HepG2 (cell line): Measurements from ENCODE around the gene NEAT1. TPM values are rescaled to one million over a fixed set of nuclear protein-coding genes. Genes with fewer than 3 reads are reported as not detected.

ENCODE experiments used
- ATAC-seq: fragments of 200-7000 bp; cut with Tn5 transposase; 3 replicates; pipeline ENCODE4 v1.9.1; 2020; ENCODE audit warnings: mild to moderate bottlenecking, moderate library complexity
- BruUV-seq: library from RNA; stranded (reverse); fragments of 400-500 nt; replicated peaks from 2 replicates; lab custom pipeline; 2021; lab: Mats Ljungman, UMichigan
- CTCF ChIA-PET: fragments of 300-600 bp; formaldehyde crosslinking; extraction: SDS; loops from one replicate; lab custom pipeline; 2021; ENCODE audit warnings: low total read pairs, inconsistent platforms, low intra/inter-chr PET ratio; lab: Yijun Ruan, JAX
- POLR2A ChIA-PET: fragments of 350-600 bp; sonication (Branson Sonifier 250); formaldehyde crosslinking; loops from one replicate; lab custom pipeline; 2020; ENCODE audit warnings: antibody characterized with exemption, inconsistent platforms; lab: Yijun Ruan, JAX
- DNase-seq: peaks from one replicate; pipeline ENCODE4 v3.0.0-alpha.2; 2015; ENCODE audit warnings: low spot score
- FAIRE-seq: peaks from 3 replicates; lab custom pipeline; 2011; peaks lifted over from hg19 to GRCh38; lab: Jason Lieb, UNC
- H2AFZ ChIP-seq: one replicate; pipeline ENCODE4 v1.6.1; 2011; ENCODE audit warnings: low read length, inconsistent platforms
- H3K27ac ChIP-seq: fragments of 300-600 bp; 3 replicates; pipeline ENCODE4 v1.8.0; 2011; ENCODE audit warnings: mixed run types, mild to moderate bottlenecking, mixed read lengths, low read length, inconsistent platforms; ENCODE audit not compliant: insufficient read depth; ENCODE audit errors: extremely low read length
- H3K27me3 ChIP-seq, 2 experiments: fragments of 200-600 bp in 1 of 2; 2 replicates in 1 of 2; 3 replicates in 1 of 2; pipeline versions ENCODE4 v1.6.0 to v1.8.0; 2011; ENCODE audit warnings: low read length in 2 of 2, mild to moderate bottlenecking in 2 of 2, moderate library complexity in 2 of 2, inconsistent platforms in 1 of 2; ENCODE audit not compliant: insufficient read depth in 2 of 2, control insufficient read depth in 1 of 2
- H3K36me3 ChIP-seq, 2 experiments: fragments of 200-600 bp in 1 of 2; replicated peaks in 1 of 2; 2 replicates in 1 of 2; 3 replicates in 1 of 2; pipeline versions ENCODE4 v1.5.1 to v1.8.0; 2011; ENCODE audit warnings: low read length in 2 of 2, inconsistent platforms in 1 of 2; ENCODE audit not compliant: insufficient read depth in 2 of 2, control insufficient read depth in 1 of 2
- H3K4me1 ChIP-seq: 2 replicates; pipeline ENCODE4 v1.5.1; 2012; ENCODE audit warnings: low read length, inconsistent platforms; ENCODE audit not compliant: insufficient read depth
- H3K4me2 ChIP-seq: 2 replicates; pipeline ENCODE4 v1.6.0; 2011; ENCODE audit warnings: low read depth, low read length, inconsistent platforms
- H3K4me3 ChIP-seq, 3 experiments: fragments of 200-600 bp in 1 of 3; sonication (generic), shearing (Covaris generic) in 1 of 3; replicated peaks in 1 of 3; 2 replicates each; pipeline ENCODE4 v1.5.1; 2011 to 2016; ENCODE audit warnings: low read length in 3 of 3, inconsistent platforms in 2 of 3, low read depth in 2 of 3, mild to moderate bottlenecking in 2 of 3, control low read depth in 1 of 3, mixed read lengths in 1 of 3; ENCODE audit not compliant: insufficient read depth in 1 of 3
- H3K79me2 ChIP-seq: one replicate; pipeline ENCODE4 v1.6.1; 2011; ENCODE audit warnings: low read length, inconsistent platforms; ENCODE audit not compliant: insufficient read depth
- H3K9ac ChIP-seq: 2 replicates; pipeline ENCODE4 v1.6.0; 2011; ENCODE audit warnings: mild to moderate bottlenecking, low read depth, low read length, inconsistent platforms; ENCODE audit not compliant: insufficient read depth
- H3K9me3 ChIP-seq: 2 replicates; pipeline ENCODE4 v1.5.1; 2012; ENCODE audit warnings: mild to moderate bottlenecking, low read length
- H4K20me1 ChIP-seq: 2 replicates; pipeline ENCODE4 v1.6.0; 2011; ENCODE audit warnings: inconsistent platforms, mild to moderate bottlenecking, low read length, moderate library complexity; ENCODE audit not compliant: insufficient read depth
- ARHGAP35 ChIP-seq: sonication (generic); formaldehyde crosslinking; IDR thresholded peaks from 2 replicates; pipeline ENCODE4 v1.9.0; 2022; ENCODE audit warnings: mild to moderate bottlenecking, inconsistent platforms, moderate library complexity, missing genetic modification reagents, borderline replicate concordance
- ARNT ChIP-seq: fragments of 450-650 bp; IDR thresholded peaks from 2 replicates; pipeline ENCODE4 v1.6.1; 2017
- HMG20B ChIP-seq: conservative IDR thresholded peaks from 2 replicates; pipeline ENCODE4 v1.6.1; 2016; ENCODE audit warnings: missing genetic modification reagents, missing compliant biosample characterization
- HNF4A ChIP-seq: sonication (generic); formaldehyde crosslinking; IDR thresholded peaks from 2 replicates; pipeline ENCODE4 v1.4.0; 2020; ENCODE audit warnings: missing genetic modification reagents
- HNRNPL ChIP-seq: fragments of 200-400 bp; formaldehyde crosslinking; IDR thresholded peaks from 2 replicates; pipeline ENCODE4 v1.6.1; 2017; ENCODE audit warnings: mild to moderate bottlenecking, low read depth, low read length
- JUND ChIP-seq: sonication (generic); formaldehyde crosslinking; IDR thresholded peaks from 2 replicates; pipeline ENCODE4 v1.8.0; 2022; ENCODE audit warnings: mild to moderate bottlenecking, missing genetic modification reagents
- KLF9 ChIP-seq: IDR thresholded peaks from 2 replicates; pipeline ENCODE4 v1.6.1; 2016; ENCODE audit warnings: low read depth
- NONO ChIP-seq, 2 experiments: fragments of 450-650 bp in 1 of 2; sonication (generic) in 1 of 2; formaldehyde crosslinking in 1 of 2; IDR thresholded peaks in 1 of 2; conservative IDR thresholded peaks in 1 of 2; 2 replicates each; pipeline versions ENCODE4 v1.6.1 to v1.8.0; 2017 to 2022; ENCODE audit warnings: mild to moderate bottlenecking in 1 of 2, missing genetic modification reagents in 1 of 2, moderate library complexity in 1 of 2
- NPAS2 ChIP-seq: sonication (generic); formaldehyde crosslinking; IDR thresholded peaks from 2 replicates; pipeline ENCODE4 v1.8.0; 2022; ENCODE audit warnings: mild to moderate bottlenecking, missing genetic modification reagents, borderline replicate concordance
- SOX5 ChIP-seq: IDR thresholded peaks from 2 replicates; pipeline ENCODE4 v1.6.1; 2016; ENCODE audit warnings: borderline replicate concordance
- TOE1 ChIP-seq: sonication (generic); formaldehyde crosslinking; IDR thresholded peaks from 2 replicates; pipeline ENCODE4 v1.4.0; 2020; ENCODE audit warnings: mild to moderate bottlenecking, missing genetic modification reagents
- TRIM24 ChIP-seq: sonication (generic); formaldehyde crosslinking; IDR thresholded peaks from 2 replicates; pipeline ENCODE4 v1.8.0; 2022; ENCODE audit warnings: mild to moderate bottlenecking, missing genetic modification reagents
- XRCC5 ChIP-seq: fragments of 200-400 bp; formaldehyde crosslinking; optimal IDR thresholded peaks from 2 replicates; pipeline ENCODE3; 2017; ENCODE audit warnings: mild to moderate bottlenecking, low read length
- ZBTB38 ChIP-seq: sonication (generic); formaldehyde crosslinking; IDR thresholded peaks from 2 replicates; pipeline ENCODE4 v1.5.1; 2020; ENCODE audit warnings: mild to moderate bottlenecking, missing genetic modification reagents
- ZNF329 ChIP-seq: sonication (generic); formaldehyde crosslinking; IDR thresholded peaks from 2 replicates; pipeline ENCODE4 v1.9.0; 2021; ENCODE audit warnings: low read depth, mild to moderate bottlenecking, missing genetic modification reagents
- ZNF44 ChIP-seq: sonication (generic); formaldehyde crosslinking; IDR thresholded peaks from 2 replicates; pipeline ENCODE4 v1.5.1; 2020; ENCODE audit warnings: mild to moderate bottlenecking, missing genetic modification reagents
- ZNF543 ChIP-seq: sonication (generic); formaldehyde crosslinking; IDR thresholded peaks from 2 replicates; pipeline ENCODE4 v1.4.0; 2020; ENCODE audit warnings: mild to moderate bottlenecking, missing genetic modification reagents
- ZNF598 ChIP-seq: sonication (generic); formaldehyde crosslinking; IDR thresholded peaks from 2 replicates; pipeline ENCODE4 v1.5.1; 2020; ENCODE audit warnings: mild to moderate bottlenecking, missing genetic modification reagents, borderline replicate concordance
- ZNF879 ChIP-seq: sonication (generic); formaldehyde crosslinking; IDR thresholded peaks from 2 replicates; pipeline ENCODE4 v1.8.1; 2023; ENCODE audit warnings: missing genetic modification reagents
- WGBS: methylation state at CpG from one replicate; pipeline ENCODE4 v1.1.6; 2017; ENCODE audit warnings: low lambda C conversion rate; 5-methylcytosine and 5-hydroxymethylcytosine counted together
- in situ Hi-C: cut with HindIII; loops from 2 replicates; pipeline ENCODE4 v1.10.0; 2017; ENCODE audit warnings: low pct_unique_long_range_greater_than_20kb; ENCODE audit not compliant: extremely low pct_ligation_motif_present
- intact Hi-C: fragments of 100-400 bp; cut with micrococcal nuclease; formaldehyde crosslinking; loops from one replicate; pipeline ENCODE4 v1.10.0; 2022; ENCODE audit not compliant: unreplicated experiment
- polyA plus RNA-seq, 8 experiments: library from polyadenylated mRNA; depleted of rRNA in 3 of 8; stranded (reverse) in 7 of 8; unstranded in 1 of 8; fragments of >200 nt; fragmentation: Illumina TruSeq in 4 of 8; extraction: Trizol in 4 of 8; gene quantifications; 2 replicates each; pipeline versions ENCODE4 v1.2.1 to v1.2.3, GENCODE V29; 2011 to 2016; ENCODE audit warnings: low read depth in 4 of 8, missing spikeins in 1 of 8, mixed read lengths in 1 of 8; ENCODE audit not compliant: insufficient read depth in 1 of 8
- total RNA-seq, 5 experiments: library from RNA; depleted of rRNA; stranded (reverse); fragments of >200 nt; fragmentation: Illumina TruSeq; extraction: Trizol; gene quantifications; 2 replicates each; pipeline ENCODE4 v1.2.3, GENCODE V29; 2016; ENCODE audit warnings: low read depth in 1 of 5

The NEAT1 gene
- total and polyA plus RNA-seq, 2 of the 13 experiments (the other 11 are each of a cell fraction or from before 2014, with no cell fraction given), result 20.5 to 41.2 TPM

GRCh38 chr11:65378928-65379638 is 43.5 kb upstream of the NEAT1 start:
- peaks cover 85% of the 10 kb centered on the region for H3K4me1 ChIP-seq
- H3K4me3 ChIP-seq, result peak overlapping the region in 1 of 3 experiments; percentile 6; a peak in 1 of 6 replicates
- H3K9ac ChIP-seq, result 0 out of 2 replicates have a peak overlapping the region, but pooled peaks have one; percentile 8
- intact Hi-C loops (no loop called here), in situ Hi-C loops (no loop called here)
- H3K4me2 ChIP-seq, result peak overlapping the region; percentile 64
- H3K27ac ChIP-seq, result no peak overlapping the region
- FAIRE-seq, result no peak
- ATAC-seq, result no peak
- no peaks in the 10 kb centered on the region for H4K20me1 ChIP-seq
- no peaks in the 10 kb centered on the region for H3K9me3 ChIP-seq
- CTCF ChIA-PET, result no interaction called here
- no TSS peak for BruUV-seq
- no peaks in the 10 kb centered on the region for H3K36me3 ChIP-seq
- no peaks in the 10 kb centered on the region for H3K79me2 ChIP-seq
- H2AFZ ChIP-seq, result no peak overlapping the region
- no peak for DNase-seq
- TF ChIP-seq KLF9 (no peak), JUND (CRISPR knock-in tag) (no peak), HNRNPL (peak; percentile 65; the same call in 1 of the 2 replicates), HMG20B (no peak), XRCC5 (peak; percentile 1), ZNF44 (CRISPR knock-in tag) (no peak)
- POLR2A ChIA-PET, result interaction anchor here (0.7 to 16.8 kb wide), 8 partner anchors 8 to 128 kb away, joined by 3 to 433 read pairs (median 6); partner anchors contain the start of gene NEAT1
- WGBS, result 88% methylated on average over 8 of the region's 14 CpGs
- peaks cover 0 to 2% of the 10 kb centered on the region in 2 experiments; a peak in 3 of 5 replicates for H3K27me3 ChIP-seq

- ChIA-PET POLR2A (interaction anchor here (0.9 to 16.8 kb wide), 8 partner anchors 9 to 128 kb away, joined by 3 to 433 read pairs (median 14); partner anchors contain the start of genes MALAT1 and NEAT1), CTCF (no interaction called here)
- WGBS, result 100% methylated on average over 9 of the region's 13 CpGs
- H3K27ac ChIP-seq, result no peak overlapping the region
- ATAC-seq (no peak), DNase-seq (no peak), FAIRE-seq (no peak)
- H4K20me1 ChIP-seq, result no peaks in the 10 kb centered on the region
- in situ Hi-C loops (loop anchor here (5.0 kb wide), 1 partner anchor 37 kb away; no protein-coding TSS in a partner anchor), intact Hi-C loops (no loop called here)
- H3K4me1 ChIP-seq, result peaks cover 85% of the 10 kb centered on the region
- H3K4me2 ChIP-seq, result no peak overlapping the region
- no peaks in the 10 kb centered on the region for H3K79me2 ChIP-seq
- H3K4me3 ChIP-seq, result no peak overlapping the region
- no TSS peak for BruUV-seq
- H2AFZ ChIP-seq, result no peak overlapping the region
- H3K9ac ChIP-seq, result no peak overlapping the region
- no peaks in the 10 kb centered on the region for H3K36me3 ChIP-seq
- no peaks in the 10 kb centered on the region for H3K9me3 ChIP-seq
- H3K27me3 ChIP-seq, result peaks cover 0 to 2% of the 10 kb centered on the region in 2 experiments; a peak in 3 of 5 replicates
- TF ChIP-seq ZBTB38 (CRISPR knock-in tag) (no peak), ZNF329 (CRISPR knock-in tag) (no peak), ZNF543 (no peak), ARHGAP35 (CRISPR knock-in tag) (no peak), ZNF598 (CRISPR knock-in tag) (no peak), TOE1 (no peak), TRIM24 (CRISPR knock-in tag) (no peak), ARNT (no peak), NPAS2 (CRISPR knock-in tag) (no peak), ZNF879 (CRISPR knock-in tag) (no peak), NONO (IDR thresholded peaks at IDR 0.05) (no peak), NONO (CRISPR knock-in tag; conservative IDR thresholded peaks at IDR 0.05) (no peak), SOX5 (CRISPR knock-in tag) (no peak), HNF4A (CRISPR knock-in tag) (no peak)
Observed at GRCh38 chr11:65379698-65380459, 42.7 kb upstream of the NEAT1 start.
